WI38 (cell line): ENCODE results near the gene TMEM38B.
"Not testable (repeated sequence)": the region's sequence is repeated elsewhere in the genome, so short reads cannot be mapped to it uniquely, and the experiment has no call there.

Experiments used
- H3K4me3 ChIP-seq: 2 replicates; pipeline ENCODE4 v1.5.1; 2011; ENCODE audit warnings: low read depth, mild to moderate bottlenecking, control low read depth, low read length
- TF ChIP-seq, protein P1 (sequence below): IDR thresholded peaks from 2 replicates; pipeline ENCODE4 v1.5.1; 2012; ENCODE audit warnings: low read depth, mild to moderate bottlenecking, control low read depth, low read length

The TMEM38B gene

DNA sequence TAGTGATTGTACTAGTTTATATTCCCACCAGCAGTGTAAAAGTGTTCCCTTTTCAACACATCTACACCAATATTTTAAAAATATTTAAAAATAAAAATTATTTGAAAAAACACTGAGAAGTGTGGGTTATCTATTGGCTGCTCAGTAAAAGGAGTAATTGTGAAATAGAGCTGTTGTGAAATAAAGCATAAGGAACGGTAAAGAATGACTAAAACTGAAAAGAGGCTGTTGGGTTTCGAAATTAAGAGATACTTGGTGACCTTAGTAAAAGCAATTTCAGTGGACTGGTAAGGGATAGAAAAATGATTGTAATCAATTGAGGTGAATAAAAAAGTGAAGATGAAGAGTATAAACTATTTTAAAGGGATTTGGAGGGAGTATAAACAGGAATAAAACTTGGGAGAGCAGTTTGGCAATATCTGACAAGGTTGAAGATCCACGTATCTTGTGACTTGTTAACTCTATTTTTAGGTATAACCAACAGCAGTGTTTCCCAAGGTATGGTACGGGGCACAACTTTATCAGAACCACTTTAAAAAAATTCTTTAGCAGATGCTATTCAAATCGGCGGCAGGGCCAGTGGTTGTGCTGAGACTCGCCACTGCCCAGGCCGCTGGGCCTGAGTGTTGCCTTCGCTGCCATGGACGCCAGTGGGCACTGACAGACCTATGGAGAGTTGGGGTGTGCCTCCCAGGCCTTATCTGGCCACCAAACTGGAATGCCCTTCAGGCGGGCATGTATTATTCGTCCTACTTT, 63.3 kb downstream of the TMEM38B start:
- TF ChIP-seq, protein P1, sequence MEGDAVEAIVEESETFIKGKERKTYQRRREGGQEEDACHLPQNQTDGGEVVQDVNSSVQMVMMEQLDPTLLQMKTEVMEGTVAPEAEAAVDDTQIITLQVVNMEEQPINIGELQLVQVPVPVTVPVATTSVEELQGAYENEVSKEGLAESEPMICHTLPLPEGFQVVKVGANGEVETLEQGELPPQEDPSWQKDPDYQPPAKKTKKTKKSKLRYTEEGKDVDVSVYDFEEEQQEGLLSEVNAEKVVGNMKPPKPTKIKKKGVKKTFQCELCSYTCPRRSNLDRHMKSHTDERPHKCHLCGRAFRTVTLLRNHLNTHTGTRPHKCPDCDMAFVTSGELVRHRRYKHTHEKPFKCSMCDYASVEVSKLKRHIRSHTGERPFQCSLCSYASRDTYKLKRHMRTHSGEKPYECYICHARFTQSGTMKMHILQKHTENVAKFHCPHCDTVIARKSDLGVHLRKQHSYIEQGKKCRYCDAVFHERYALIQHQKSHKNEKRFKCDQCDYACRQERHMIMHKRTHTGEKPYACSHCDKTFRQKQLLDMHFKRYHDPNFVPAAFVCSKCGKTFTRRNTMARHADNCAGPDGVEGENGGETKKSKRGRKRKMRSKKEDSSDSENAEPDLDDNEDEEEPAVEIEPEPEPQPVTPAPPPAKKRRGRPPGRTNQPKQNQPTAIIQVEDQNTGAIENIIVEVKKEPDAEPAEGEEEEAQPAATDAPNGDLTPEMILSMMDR: no peak
- H3K4me3 ChIP-seq: no peak overlapping the region

DNA sequence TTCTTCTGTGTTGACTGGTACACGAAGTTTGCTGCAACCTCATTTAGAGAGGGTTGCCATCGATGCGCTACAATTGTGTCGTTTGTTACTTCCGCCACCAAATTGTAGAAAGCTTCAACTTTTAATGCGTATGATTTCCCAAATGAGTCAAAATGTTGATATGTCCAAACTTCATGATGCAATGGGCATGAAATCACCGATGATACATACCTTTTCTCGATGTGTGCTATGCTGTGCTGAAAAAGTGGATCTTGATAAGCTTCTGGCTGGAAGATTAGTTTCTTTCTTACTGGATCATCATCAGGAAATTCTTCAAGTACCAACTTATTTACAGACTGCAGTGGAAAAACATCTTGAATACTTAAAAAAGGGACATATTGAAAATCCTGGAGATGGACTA, 65.7 kb downstream of the TMEM38B start:
- TF ChIP-seq, protein P1: no peak
- H3K4me3 ChIP-seq: no peak overlapping the region

DNA sequence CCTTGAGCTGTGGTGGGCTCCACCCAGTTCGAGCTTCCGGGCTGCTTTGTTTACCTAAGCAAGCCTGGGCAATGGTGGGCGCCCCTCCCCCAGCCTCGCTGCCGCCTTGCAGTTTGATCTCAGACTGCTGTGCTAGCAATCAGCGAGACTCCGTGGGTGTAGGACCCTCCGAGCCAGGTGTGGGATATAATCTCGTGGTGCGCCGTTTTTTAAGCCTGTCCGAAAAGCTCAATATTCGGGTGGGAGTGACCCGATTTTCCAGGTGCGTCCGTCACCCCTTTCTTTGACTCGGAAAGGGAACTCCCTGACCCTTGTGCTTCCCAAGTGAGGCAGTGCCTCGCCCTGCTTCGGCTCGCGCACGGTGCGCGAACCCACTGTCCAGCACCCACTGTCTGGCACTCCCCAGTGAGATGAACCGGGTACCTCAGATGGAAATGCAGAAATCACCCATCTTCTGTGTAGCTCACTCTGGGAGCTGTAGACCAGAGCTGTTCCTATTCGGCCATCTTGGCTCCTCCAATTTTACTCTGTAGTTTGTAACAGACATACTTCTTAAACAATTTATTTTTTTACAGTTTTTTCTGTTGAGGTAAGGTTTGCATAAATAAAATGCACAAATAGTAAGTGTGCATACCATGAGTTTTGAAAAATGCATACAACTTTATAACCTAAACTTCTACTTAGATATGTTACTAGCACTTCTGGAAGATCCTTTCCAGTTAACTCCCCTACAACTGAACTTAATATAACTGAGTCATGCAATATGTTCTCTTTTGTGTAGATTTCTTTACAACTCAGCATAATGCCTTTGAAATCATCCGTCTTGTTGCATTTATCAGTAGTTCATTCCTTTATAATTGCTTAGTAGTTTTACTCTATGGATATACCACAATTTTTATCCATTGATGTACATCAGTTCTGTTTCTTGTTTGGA, 88.5 kb downstream of the TMEM38B start:
- not testable (repeated sequence) for H3K4me3 ChIP-seq

DNA sequence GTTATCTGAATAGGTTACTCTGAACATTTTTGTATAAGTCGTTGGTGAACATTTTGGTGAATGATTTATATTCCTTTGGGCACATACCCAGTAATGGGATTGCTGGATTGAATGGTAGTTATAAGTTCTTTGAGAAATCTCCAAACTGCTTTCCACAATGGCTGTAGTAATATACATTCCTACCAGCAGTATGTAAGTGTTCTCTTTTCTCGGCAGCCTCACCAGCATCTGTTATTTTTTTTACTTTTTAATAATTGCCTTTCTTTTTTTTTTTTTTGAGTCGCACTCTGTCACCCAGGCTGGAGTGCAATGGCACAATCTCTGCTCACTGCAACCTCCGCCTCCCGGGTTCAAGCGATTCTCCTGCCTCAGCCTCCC, 89.1 kb downstream of the TMEM38B start:
- H3K4me3 ChIP-seq: not testable (repeated sequence)

DNA sequence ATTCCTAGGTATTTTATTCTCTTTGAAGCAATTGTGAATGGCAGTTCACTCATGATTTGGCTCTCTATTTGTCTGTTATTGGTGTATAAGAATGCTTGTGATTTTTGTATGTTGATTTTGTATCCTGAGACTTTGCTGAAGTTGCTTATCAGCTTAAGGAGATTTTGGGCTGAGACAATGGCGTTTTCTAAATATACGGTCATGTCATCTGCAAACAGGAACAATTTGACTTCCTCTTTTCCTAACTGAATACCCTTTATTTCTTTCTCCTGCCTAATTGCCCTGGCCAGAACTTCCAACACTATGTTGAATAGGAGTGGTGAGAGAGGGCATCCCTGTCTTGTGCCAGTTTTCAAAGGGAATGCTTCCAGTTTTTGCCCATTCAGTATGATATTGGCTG, 92.5 kb downstream of the TMEM38B start:
- H3K4me3 ChIP-seq: not testable (repeated sequence)

DNA sequence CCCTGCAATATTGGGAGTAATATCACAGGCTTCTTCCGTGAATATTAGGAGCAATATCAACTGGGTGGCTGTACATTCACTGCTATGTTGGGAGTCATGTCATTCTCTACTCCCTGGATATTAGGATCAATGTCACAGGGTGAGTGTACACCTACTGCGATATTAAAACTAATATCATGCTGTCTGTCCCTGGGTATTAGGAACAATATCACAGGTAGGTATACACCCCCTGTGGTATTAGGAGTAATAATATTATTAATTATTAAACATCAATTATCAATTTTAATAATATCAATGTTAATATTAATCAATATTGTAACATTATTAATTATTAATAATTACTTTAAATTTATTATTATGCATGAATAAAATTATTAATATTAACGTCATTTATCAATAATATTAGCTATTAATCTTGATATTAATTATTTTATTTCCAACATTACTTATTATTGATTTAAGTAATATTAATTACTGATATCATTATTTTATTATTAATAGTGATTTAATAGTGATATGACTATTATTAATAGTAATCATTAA, 121.9 kb downstream of the TMEM38B start:
- no peak overlapping the region for H3K4me3 ChIP-seq
- TF ChIP-seq, protein P1: no peak

DNA sequence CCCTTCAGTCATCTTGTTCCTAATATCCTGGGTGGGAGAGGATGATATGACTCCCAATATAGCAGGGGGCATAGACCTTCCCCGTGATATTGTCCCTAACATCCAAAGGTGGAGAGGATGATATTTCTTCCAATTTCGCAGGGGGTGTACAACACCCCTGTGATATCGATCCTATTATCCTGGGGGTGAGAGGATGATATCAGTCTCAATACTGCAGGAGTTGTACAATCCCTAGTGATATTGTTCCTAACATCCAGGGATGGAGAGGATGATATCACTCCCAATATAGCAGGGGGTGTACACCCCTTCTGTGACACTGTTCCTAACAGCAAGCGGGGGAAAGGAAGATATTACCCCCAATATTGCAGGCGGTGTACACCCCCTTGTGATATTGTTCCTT, 122.6 kb downstream of the TMEM38B start:
- no peak overlapping the region for H3K4me3 ChIP-seq
- TF ChIP-seq, protein P1: no peak

DNA sequence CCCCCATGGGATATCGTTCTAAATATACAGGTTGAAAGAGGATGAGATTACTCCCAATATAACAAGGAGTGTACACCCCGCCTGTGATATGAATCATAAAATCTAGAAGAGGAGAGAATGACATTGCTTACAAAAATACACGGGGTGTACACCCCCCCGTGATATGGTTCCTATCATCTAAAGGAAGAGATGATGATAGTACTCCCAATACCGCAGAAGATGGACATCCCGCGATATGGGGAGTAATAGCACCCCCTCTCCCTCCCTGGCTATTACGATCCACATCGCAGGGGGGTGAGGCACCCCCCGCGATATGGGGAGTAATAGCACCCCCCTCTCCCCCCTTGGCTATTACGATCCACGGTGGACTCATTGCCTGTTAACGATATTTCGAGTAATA, 124.6 kb downstream of the TMEM38B start:
- TF ChIP-seq, protein P1: no peak
- H3K4me3 ChIP-seq: no peak overlapping the region
